Measurements from ENCODE around the gene DUSP2.

The DUSP2 gene

GRCh38 chr2:96185516-96185915 is 40.3 kb upstream of the DUSP2 start:
- H4K20me1 ChIP-seq (ENCODE audit: insufficient read depth): no peaks in the 10 kb centered on the region
- peaks cover 13% of the 10 kb centered on the region; the same call in 1 of the 2 replicates for H3K36me3 ChIP-seq (ENCODE audit: insufficient read depth)
- H3K27me3 ChIP-seq (ENCODE audit: insufficient read depth, low read depth): no peaks in the 10 kb centered on the region
- no peak overlapping the region for H2AFZ ChIP-seq (ENCODE audit: low read depth)
- H3K4me1 ChIP-seq (ENCODE audit: low read depth, poor library complexity, severe bottlenecking): no peaks in the 10 kb centered on the region
- no peak overlapping the region for H3K9ac ChIP-seq
- no peak overlapping the region for H3K4me2 ChIP-seq
- no peak overlapping the region for H3K27ac ChIP-seq
- TF ChIP-seq, protein P1, sequence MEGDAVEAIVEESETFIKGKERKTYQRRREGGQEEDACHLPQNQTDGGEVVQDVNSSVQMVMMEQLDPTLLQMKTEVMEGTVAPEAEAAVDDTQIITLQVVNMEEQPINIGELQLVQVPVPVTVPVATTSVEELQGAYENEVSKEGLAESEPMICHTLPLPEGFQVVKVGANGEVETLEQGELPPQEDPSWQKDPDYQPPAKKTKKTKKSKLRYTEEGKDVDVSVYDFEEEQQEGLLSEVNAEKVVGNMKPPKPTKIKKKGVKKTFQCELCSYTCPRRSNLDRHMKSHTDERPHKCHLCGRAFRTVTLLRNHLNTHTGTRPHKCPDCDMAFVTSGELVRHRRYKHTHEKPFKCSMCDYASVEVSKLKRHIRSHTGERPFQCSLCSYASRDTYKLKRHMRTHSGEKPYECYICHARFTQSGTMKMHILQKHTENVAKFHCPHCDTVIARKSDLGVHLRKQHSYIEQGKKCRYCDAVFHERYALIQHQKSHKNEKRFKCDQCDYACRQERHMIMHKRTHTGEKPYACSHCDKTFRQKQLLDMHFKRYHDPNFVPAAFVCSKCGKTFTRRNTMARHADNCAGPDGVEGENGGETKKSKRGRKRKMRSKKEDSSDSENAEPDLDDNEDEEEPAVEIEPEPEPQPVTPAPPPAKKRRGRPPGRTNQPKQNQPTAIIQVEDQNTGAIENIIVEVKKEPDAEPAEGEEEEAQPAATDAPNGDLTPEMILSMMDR (conservative IDR thresholded peaks at IDR 0.05; ENCODE audit: low read depth, low read length): no peak
- no peak overlapping the region for H3K4me3 ChIP-seq (IDR thresholded peaks at IDR 0.05; ENCODE audit: insufficient read depth, low read depth, low read length)
- H3K79me2 ChIP-seq (ENCODE audit: insufficient read depth, low read depth): no peaks in the 10 kb centered on the region

- Histone ChIP-seq H3K27me3 (ENCODE audit: insufficient read depth, low read depth) (no peaks in the 10 kb centered on the region), H3K4me1 (ENCODE audit: low read depth, poor library complexity, severe bottlenecking) (no peaks in the 10 kb centered on the region), H3K27ac (no peak overlapping the region), H3K36me3 (ENCODE audit: insufficient read depth) (peaks cover 13% of the 10 kb centered on the region; the same call in 1 of the 2 replicates), H4K20me1 (ENCODE audit: insufficient read depth) (no peaks in the 10 kb centered on the region), H3K4me2 (no peak overlapping the region), H3K4me3 (IDR thresholded peaks at IDR 0.05; ENCODE audit: insufficient read depth, low read depth, low read length) (no peak overlapping the region), H3K79me2 (ENCODE audit: insufficient read depth, low read depth) (no peaks in the 10 kb centered on the region), H2AFZ (ENCODE audit: low read depth) (no peak overlapping the region), H3K9ac (no peak overlapping the region)
- TF ChIP-seq, protein P1 (conservative IDR thresholded peaks at IDR 0.05; ENCODE audit: low read depth, low read length): no peak
Observed at GRCh38 chr2:96184989-96185388, 39.7 kb upstream of the DUSP2 start.

- no peak overlapping the region for H3K4me2 ChIP-seq
- H3K9ac ChIP-seq: no peak overlapping the region
Observed at GRCh38 chr2:96184188-96184587, 38.9 kb upstream of the DUSP2 start.

GRCh38 chr2:96181529-96181928 is 36.3 kb upstream of the DUSP2 start:
- H3K9ac ChIP-seq: no peak overlapping the region
- H3K4me1 ChIP-seq (ENCODE audit: low read depth, poor library complexity, severe bottlenecking): no peaks in the 10 kb centered on the region
- H3K4me2 ChIP-seq: no peak overlapping the region
- TF ChIP-seq, protein P1 (conservative IDR thresholded peaks at IDR 0.05; ENCODE audit: low read depth, low read length): no peak
- H4K20me1 ChIP-seq (ENCODE audit: insufficient read depth): no peaks in the 10 kb centered on the region
- H3K27ac ChIP-seq: no peak overlapping the region
- H3K27me3 ChIP-seq (ENCODE audit: insufficient read depth, low read depth): no peaks in the 10 kb centered on the region
- peaks cover 8% of the 10 kb centered on the region; the same call in 1 of the 2 replicates for H3K36me3 ChIP-seq (ENCODE audit: insufficient read depth)
- no peaks in the 10 kb centered on the region for H3K79me2 ChIP-seq (ENCODE audit: insufficient read depth, low read depth)
- no peak overlapping the region for H2AFZ ChIP-seq (ENCODE audit: low read depth)
- H3K4me3 ChIP-seq (IDR thresholded peaks at IDR 0.05; ENCODE audit: insufficient read depth, low read depth, low read length): no peak overlapping the region

More at GRCh38 chr2:96184188-96184587, 38.9 kb upstream of the DUSP2 start:
- peaks cover 13% of the 10 kb centered on the region; the same call in 1 of the 2 replicates for H3K36me3 ChIP-seq (ENCODE audit: insufficient read depth)
- no peaks in the 10 kb centered on the region for H3K79me2 ChIP-seq (ENCODE audit: insufficient read depth, low read depth)
- H3K27ac ChIP-seq: no peak overlapping the region
- H4K20me1 ChIP-seq (ENCODE audit: insufficient read depth): no peaks in the 10 kb centered on the region
- H3K4me3 ChIP-seq (IDR thresholded peaks at IDR 0.05; ENCODE audit: insufficient read depth, low read depth, low read length): no peak overlapping the region
- no peaks in the 10 kb centered on the region for H3K27me3 ChIP-seq (ENCODE audit: insufficient read depth, low read depth)
- TF ChIP-seq, protein P1 (conservative IDR thresholded peaks at IDR 0.05; ENCODE audit: low read depth, low read length): no peak
- no peaks in the 10 kb centered on the region for H3K4me1 ChIP-seq (ENCODE audit: low read depth, poor library complexity, severe bottlenecking)
- H2AFZ ChIP-seq (ENCODE audit: low read depth): no peak overlapping the region
